ENCODE results near the gene ALPL. TPM values are rescaled to one million over a fixed set of nuclear protein-coding genes. Genes with fewer than 3 reads are reported as not detected.

The ALPL gene
- total and polyA plus RNA-seq, 9 of the 15 experiments (the other 6 are each of a cell fraction or from before 2014, with no cell fraction given): 0.04 to 0.38 (median 0.18) TPM; not detected in 4

DNA sequence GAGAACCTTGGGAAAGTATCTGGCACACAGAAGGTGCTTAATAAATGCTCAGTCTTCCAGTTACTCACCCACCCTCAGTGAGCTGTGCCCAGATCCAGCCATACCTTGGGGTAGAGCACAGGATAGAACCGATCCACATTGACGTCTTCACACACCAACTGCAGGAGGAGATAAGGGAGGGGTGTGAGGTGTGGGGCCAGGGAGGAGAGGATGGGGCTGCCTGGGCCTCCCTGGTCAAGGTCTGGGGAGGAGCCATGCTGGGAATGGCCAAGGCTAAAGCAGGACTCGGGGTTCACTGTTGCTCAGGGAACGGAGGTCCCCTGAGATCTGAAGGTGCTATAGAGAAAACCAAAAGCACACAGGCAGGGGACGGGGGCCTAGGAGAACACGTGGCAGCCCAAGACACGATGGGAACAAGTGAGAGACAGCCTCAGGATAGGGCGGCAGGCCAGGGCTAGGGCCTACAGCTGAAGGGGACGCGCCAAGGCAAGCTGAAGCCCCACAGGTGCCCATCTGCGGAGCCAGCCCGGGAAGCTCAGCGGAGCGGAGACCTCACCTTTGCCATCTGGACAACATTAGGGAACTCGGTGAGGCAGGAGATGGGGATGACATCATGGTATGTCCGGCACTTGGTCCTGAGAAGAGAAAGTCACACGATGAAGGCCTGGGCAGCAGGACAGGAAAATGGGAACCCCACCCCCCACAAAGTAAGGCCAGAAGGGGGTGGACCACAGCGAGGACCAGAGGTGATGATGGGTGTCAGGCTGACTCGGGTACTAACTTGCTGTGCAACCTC lies 104.0 kb downstream of the ALPL start (continued):
- TF ChIP-seq ZMIZ1 (IDR thresholded peaks at IDR 0.05; ENCODE audit: low read depth in 2 of 2, low read length in 2 of 2): no peak
- no peak for TF ChIP-seq POLR3A (IDR thresholded peaks at IDR 0.05; ENCODE audit: borderline replicate concordance, extremely low read depth, insufficient read depth, insufficient read length)
- TF ChIP-seq, protein P1, sequence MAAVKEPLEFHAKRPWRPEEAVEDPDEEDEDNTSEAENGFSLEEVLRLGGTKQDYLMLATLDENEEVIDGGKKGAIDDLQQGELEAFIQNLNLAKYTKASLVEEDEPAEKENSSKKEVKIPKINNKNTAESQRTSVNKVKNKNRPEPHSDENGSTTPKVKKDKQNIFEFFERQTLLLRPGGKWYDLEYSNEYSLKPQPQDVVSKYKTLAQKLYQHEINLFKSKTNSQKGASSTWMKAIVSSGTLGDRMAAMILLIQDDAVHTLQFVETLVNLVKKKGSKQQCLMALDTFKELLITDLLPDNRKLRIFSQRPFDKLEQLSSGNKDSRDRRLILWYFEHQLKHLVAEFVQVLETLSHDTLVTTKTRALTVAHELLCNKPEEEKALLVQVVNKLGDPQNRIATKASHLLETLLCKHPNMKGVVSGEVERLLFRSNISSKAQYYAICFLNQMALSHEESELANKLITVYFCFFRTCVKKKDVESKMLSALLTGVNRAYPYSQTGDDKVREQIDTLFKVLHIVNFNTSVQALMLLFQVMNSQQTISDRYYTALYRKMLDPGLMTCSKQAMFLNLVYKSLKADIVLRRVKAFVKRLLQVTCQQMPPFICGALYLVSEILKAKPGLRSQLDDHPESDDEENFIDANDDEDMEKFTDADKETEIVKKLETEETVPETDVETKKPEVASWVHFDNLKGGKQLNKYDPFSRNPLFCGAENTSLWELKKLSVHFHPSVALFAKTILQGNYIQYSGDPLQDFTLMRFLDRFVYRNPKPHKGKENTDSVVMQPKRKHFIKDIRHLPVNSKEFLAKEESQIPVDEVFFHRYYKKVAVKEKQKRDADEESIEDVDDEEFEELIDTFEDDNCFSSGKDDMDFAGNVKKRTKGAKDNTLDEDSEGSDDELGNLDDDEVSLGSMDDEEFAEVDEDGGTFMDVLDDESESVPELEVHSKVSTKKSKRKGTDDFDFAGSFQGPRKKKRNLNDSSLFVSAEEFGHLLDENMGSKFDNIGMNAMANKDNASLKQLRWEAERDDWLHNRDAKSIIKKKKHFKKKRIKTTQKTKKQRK (IDR thresholded peaks at IDR 0.05; ENCODE audit: borderline replicate concordance, low read depth, low read length): no peak
- no peak for TF ChIP-seq ZBTB34 (CRISPR knock-in tag; IDR thresholded peaks at IDR 0.05)
- no peak for TF ChIP-seq KAT8 (IDR thresholded peaks at IDR 0.05; ENCODE audit: low read depth)
- TF ChIP-seq ZNF696 (CRISPR knock-in tag; conservative IDR thresholded peaks at IDR 0.05): no peak
- no peak for TF ChIP-seq PHF8 (IDR thresholded peaks at IDR 0.05; ENCODE audit: borderline replicate concordance, low read length)
- TF ChIP-seq NR2F6 (CRISPR knock-in tag; IDR thresholded peaks at IDR 0.05): no peak
- no peak for TF ChIP-seq HNRNPLL (IDR thresholded peaks at IDR 0.05; ENCODE audit: low read depth, low read length, poor library complexity, severe bottlenecking)
- no peak for TF ChIP-seq ZNF316 (IDR thresholded peaks at IDR 0.05)
- TF ChIP-seq PHB2 (IDR thresholded peaks at IDR 0.05; ENCODE audit: low read depth): no peak
- no peak for TF ChIP-seq ZNF518B (CRISPR knock-in tag; IDR thresholded peaks at IDR 0.05)
